Measurements from ENCODE around the gene NDUFAF5. TPM values are rescaled to one million over a fixed set of nuclear protein-coding genes. Genes with fewer than 3 reads are reported as not detected.

The NDUFAF5 gene
- total and polyA plus RNA-seq, 2 of the 8 experiments (the other 6 are each of a cell fraction or from before 2014, with no cell fraction given), result 11.8 to 32.3 TPM

- no peak for TF ChIP-seq ZNF274 (IDR thresholded peaks at IDR 0.05; ENCODE audit: borderline replicate concordance, extremely low read depth, low read length)
- no peak for TF ChIP-seq CHD7 (IDR thresholded peaks at IDR 0.05; ENCODE audit: insufficient replicate concordance, low read length)
- no peak for TF ChIP-seq CEBPB (IDR thresholded peaks at IDR 0.05; ENCODE audit: low read depth, low read length)
- no peak for TF ChIP-seq RBBP5 (IDR thresholded peaks at IDR 0.05; ENCODE audit: borderline replicate concordance, low read depth, low read length)
- TF ChIP-seq CREB1 (IDR thresholded peaks at IDR 0.05), result no peak
These were observed 12.3 kb upstream of the NDUFAF5 start (continued) for GRCh38 chr20:13772529-13772928.
